Upper lobe of right lung (tissue), 1 donor: ENCODE results near the gene CLTCL1. TPM values are rescaled to one million over a fixed set of nuclear protein-coding genes. Genes with fewer than 3 reads are reported as not detected.

Experiments
- ATAC-seq: fragments of 200-7000 bp; cut with Tn5 transposase; one replicate; pipeline ENCODE4 v1.9.1; 2020; ENCODE audit warnings: mild to moderate bottlenecking, moderate library complexity
- DNase-seq: peaks from one replicate; pipeline ENCODE4 v3.0.0-alpha.2; 2020
- H3K27ac ChIP-seq: fragments of 200-600 bp; one replicate; pipeline ENCODE4 v1.8.0; 2022
- H3K27me3 ChIP-seq: fragments of 200-600 bp; one replicate; pipeline ENCODE4 v1.8.0; 2022; ENCODE audit warnings: mild to moderate bottlenecking
- H3K36me3 ChIP-seq: fragments of 200-600 bp; one replicate; pipeline ENCODE4 v1.8.0; 2022
- H3K4me1 ChIP-seq: fragments of 200-600 bp; one replicate; pipeline ENCODE4 v1.8.0; 2022
- H3K4me3 ChIP-seq: fragments of 200-600 bp; one replicate; pipeline ENCODE4 v1.8.0; 2022; ENCODE audit warnings: mild to moderate bottlenecking
- H3K9me3 ChIP-seq: fragments of 200-600 bp; one replicate; pipeline ENCODE4 v1.8.0; 2022
- CTCF ChIP-seq: fragments of 200-600 bp; IDR thresholded peaks from one replicate; pipeline ENCODE4 v1.8.0; 2022; ENCODE audit warnings: antibody characterized with exemption
- intact Hi-C: fragments of 100-400 bp; cut with DNase I; formaldehyde crosslinking; loops from one replicate; pipeline ENCODE4 v1.11.0; 2022
- total RNA-seq: library from RNA; stranded (reverse); fragmentation: NEBNext Ultra II Directional; extraction: Animal tissue kit (Norgen Biotek cat#: 25700); gene quantifications from one replicate; pipeline ENCODE4 v1.2.1, GENCODE V29; 2021
- donor health status: DM: no; HTN: yes; CAD: no; lungs with severe emphysema.

The CLTCL1 gene
- total RNA-seq, 1 donor from 2014 or later, result 4.3 TPM

- H3K36me3 ChIP-seq, result peaks cover 53% of the 10 kb centered on the region
- no peaks in the 10 kb centered on the region for H3K9me3 ChIP-seq
- no peaks in the 10 kb centered on the region for H3K4me1 ChIP-seq
- H3K4me3 ChIP-seq, result no peak overlapping the region
- intact Hi-C loops, result no loop called here
- no peaks in the 10 kb centered on the region for H3K27me3 ChIP-seq
- ATAC-seq, result no peak
- DNase-seq, result no peak
- TF ChIP-seq CTCF, result no peak
- H3K27ac ChIP-seq, result no peak overlapping the region
These were observed 158.7 kb downstream of the CLTCL1 start for GRCh38 chr22:19132693-19133400.

- peaks cover 46% of the 10 kb centered on the region for H3K36me3 ChIP-seq
- TF ChIP-seq CTCF, result no peak
- H3K27ac ChIP-seq, result no peak overlapping the region
- no peak overlapping the region for H3K4me3 ChIP-seq
- DNase-seq (no peak), ATAC-seq (no peak)
- H3K9me3 ChIP-seq, result no peaks in the 10 kb centered on the region
- intact Hi-C loops, result no loop called here
- H3K4me1 ChIP-seq, result no peaks in the 10 kb centered on the region
- no peaks in the 10 kb centered on the region for H3K27me3 ChIP-seq
These were observed 159.4 kb downstream of the CLTCL1 start for GRCh38 chr22:19132153-19132552.

- Histone ChIP-seq H3K27ac (no peak overlapping the region), H3K27me3 (no peaks in the 10 kb centered on the region), H3K4me1 (no peaks in the 10 kb centered on the region), H3K4me3 (no peak overlapping the region), H3K36me3 (peaks cover 41% of the 10 kb centered on the region), H3K9me3 (no peaks in the 10 kb centered on the region)
- intact Hi-C loops, result no loop called here
- DNase-seq (no peak), ATAC-seq (no peak)
- no peak for TF ChIP-seq CTCF
These were observed 159.9 kb downstream of the CLTCL1 start for GRCh38 chr22:19131685-19132015.

- Histone ChIP-seq H3K27ac (no peak within 1 kb of the TSS), H3K27me3 (no peaks in the 10 kb centered on the region), H3K9me3 (no peaks in the 10 kb centered on the region), H3K36me3 (peaks cover 36% of the 10 kb centered on the region), H3K4me1 (no peaks in the 10 kb centered on the region), H3K4me3 (no peak within 1 kb of the TSS)
- DNase-seq, result no peak
- TF ChIP-seq CTCF, result no peak
- no peak for ATAC-seq
- intact Hi-C loops, result no loop called here
These were observed 160.4 kb downstream of the CLTCL1 start, which contains the start of gene TSSK2 for GRCh38 chr22:19130959-19131684. Gene TSSK2, plus strand, starts transcription at chr22:19131308. Its CDS starts 92 bp downstream, at chr22:19131400.

GRCh38 chr22:19129871-19130270 is 161.6 kb downstream of the CLTCL1 start:
- ATAC-seq (no peak), DNase-seq (no peak)
- H3K4me3 ChIP-seq, result no peak overlapping the region
- H3K27ac ChIP-seq, result no peak overlapping the region
- H3K36me3 ChIP-seq, result peaks cover 24% of the 10 kb centered on the region
- H3K27me3 ChIP-seq, result no peaks in the 10 kb centered on the region
- intact Hi-C loops, result no loop called here
- no peaks in the 10 kb centered on the region for H3K9me3 ChIP-seq
- no peak for TF ChIP-seq CTCF
- H3K4me1 ChIP-seq, result no peaks in the 10 kb centered on the region

Other genes starting within 250 kb of the CLTCL1 start
- gene DGCR2, start 169.3 kb downstream of the CLTCL1 start, total RNA-seq, result 70.6 TPM
- not detected for gene TSSK2, start 160.4 kb downstream of the CLTCL1 start, total RNA-seq
- gene ESS2, start 147.1 kb downstream of the CLTCL1 start, total RNA-seq, result 14.0 TPM
- not detected for gene GSC2, start 141.4 kb downstream of the CLTCL1 start, total RNA-seq
- gene SLC25A1, start 113.0 kb downstream of the CLTCL1 start, total RNA-seq, result 63.0 TPM
- gene HIRA, start 140.0 kb upstream of the CLTCL1 start, total RNA-seq, result 23.3 TPM
- gene MRPL40, start 140.8 kb upstream of the CLTCL1 start, total RNA-seq, result 20.5 TPM
- gene C22orf39, start 156.0 kb upstream of the CLTCL1 start, total RNA-seq, result 35.6 TPM
- 43.1 TPM for gene UFD1, start 187.5 kb upstream of the CLTCL1 start, total RNA-seq
- gene CDC45, start 188.2 kb upstream of the CLTCL1 start, total RNA-seq, result 0.58 TPM
- gene CLDN5, start 232.7 kb upstream of the CLTCL1 start, total RNA-seq, result 274 TPM